ENCODE data around the gene PTGDR2.

The PTGDR2 gene

DNA sequence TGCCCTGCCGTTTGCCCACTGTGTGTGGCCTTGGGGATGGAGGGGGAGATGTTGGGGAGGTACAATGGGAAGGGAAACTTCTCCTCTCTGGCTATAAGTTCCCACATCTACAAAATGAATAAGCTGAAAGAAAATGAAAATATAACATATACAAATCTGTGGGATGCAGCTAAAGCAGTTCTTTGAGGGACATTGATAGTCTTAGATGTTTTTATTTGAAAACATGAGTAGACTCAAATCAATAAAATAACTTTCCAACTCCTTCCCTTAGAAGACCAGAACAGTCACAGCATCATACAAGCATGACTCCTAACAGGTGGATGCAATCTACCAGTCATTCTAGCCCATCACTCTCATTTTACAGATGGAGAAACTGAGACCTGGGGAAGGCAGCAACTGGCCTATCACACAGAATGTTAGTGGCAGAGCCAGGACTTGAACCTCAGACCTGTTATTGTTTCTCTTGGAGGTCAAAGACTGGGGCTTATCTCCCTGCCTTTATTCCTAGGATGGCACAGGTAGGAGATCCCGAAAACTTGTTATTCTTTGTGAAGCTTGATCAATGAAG lies 39.1 kb downstream of the PTGDR2 start:
- DNase-seq (ENCODE audit: insufficient read length, low spot score) (no peak), FAIRE-seq (no peak)

DNA sequence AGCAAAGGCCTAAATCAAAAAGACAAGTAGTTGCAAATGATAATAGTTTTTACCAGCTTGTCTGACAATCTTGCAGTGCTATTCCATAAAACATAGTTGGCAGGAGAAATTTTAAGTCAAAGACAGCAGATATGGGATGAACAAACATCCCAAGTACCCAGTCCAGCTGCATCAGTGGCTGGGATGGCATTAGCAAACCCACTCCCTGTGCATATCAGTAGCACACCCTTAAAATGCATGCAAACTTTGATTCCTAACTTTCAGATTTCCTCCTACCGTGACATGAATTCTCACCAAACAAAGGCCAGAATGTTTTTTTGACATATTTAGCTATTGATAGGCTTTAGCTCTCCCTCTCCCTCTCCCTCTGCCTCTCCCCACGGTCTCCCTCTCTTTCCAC lies 41.6 kb downstream of the PTGDR2 start:
- FAIRE-seq: no peak

DNA sequence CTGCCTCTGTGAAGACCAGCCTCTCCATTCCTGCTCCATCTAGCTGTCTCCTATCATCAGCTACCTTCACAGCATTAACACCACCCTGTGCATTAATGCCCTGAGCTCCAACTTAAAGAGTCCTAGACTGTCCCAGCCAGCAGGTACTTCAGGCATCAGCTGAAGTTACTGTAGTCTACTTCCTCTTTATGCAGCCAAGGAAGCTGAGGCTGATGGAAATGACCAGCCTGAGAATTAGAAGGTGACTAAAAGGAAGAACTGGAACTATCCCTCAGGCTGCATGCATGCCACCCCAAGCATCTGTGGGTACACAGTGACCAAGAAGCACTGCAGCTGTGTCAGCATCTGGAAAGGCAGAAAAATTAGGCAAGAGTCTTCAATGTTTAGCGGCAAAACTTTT lies 42.4 kb downstream of the PTGDR2 start:
- no peak for FAIRE-seq
- no peak for DNase-seq (ENCODE audit: insufficient read length, low spot score)

More for the DNA sequence above, 41.6 kb downstream of the PTGDR2 start:
- DNase-seq (ENCODE audit: insufficient read length, low spot score): no peak

DNA sequence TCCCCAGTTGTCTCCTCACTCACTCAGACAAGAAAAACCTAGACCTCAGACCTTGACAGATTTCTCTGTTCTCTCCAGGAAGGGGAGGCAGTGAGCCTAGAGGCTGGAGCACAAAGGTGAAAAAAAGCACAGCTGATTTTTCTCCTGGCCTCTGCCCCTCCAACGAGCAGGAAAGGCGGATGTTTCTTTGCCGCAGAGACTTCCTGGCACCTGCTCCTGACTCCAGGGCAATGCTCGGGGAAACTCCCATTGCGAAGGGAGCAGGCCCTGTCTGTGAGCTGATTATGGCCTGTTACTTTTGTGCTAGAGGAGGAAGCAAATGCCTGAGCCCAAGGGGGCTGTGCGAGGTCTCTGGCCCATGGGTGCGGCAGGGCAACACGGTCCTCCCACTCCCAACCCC lies 45.2 kb downstream of the PTGDR2 start:
- no peak for FAIRE-seq
- DNase-seq (ENCODE audit: insufficient read length, low spot score): no peak

DNA sequence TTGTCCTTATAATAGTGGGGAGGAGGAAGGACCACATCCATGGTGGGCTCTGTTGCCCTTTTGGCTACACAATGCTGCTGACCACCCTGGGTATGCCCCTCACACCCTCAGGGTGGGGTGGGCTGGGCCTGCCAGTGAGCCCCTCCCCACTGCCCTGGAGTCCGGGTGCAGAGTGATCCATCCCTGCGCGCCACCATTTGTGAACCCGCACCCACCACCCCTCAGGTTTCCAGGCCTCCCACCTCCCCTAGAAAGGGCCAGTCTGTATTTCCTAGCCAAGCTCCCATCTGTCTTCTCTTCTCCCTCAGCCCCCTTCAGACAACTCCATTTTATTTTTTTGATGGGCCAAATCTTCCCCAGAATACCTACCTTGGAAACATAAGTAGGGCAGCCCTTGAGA lies 45.6 kb downstream of the PTGDR2 start:
- no peak for DNase-seq (ENCODE audit: insufficient read length, low spot score)
- no peak for FAIRE-seq

DNA sequence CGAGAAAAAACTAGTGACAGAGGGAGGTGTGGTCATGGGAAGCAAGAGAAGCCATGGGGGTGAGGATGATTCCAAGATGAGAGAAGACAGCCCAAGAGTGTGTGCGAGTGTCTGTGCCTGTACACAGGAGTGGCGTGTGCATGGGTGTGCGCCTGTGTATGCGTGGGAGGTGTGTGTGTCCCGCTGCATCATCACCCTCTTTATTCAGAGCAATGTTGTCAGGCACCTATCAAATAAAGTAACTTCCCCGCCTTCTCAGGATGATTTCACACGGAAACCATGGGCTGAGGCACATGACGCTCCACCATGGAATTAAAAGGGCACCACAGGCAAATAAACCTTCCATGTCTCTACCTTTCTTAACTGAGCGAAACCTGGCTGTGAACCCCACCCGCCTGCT lies 46.1 kb downstream of the PTGDR2 start:
- FAIRE-seq: no peak
- DNase-seq (ENCODE audit: insufficient read length, low spot score): no peak

DNA sequence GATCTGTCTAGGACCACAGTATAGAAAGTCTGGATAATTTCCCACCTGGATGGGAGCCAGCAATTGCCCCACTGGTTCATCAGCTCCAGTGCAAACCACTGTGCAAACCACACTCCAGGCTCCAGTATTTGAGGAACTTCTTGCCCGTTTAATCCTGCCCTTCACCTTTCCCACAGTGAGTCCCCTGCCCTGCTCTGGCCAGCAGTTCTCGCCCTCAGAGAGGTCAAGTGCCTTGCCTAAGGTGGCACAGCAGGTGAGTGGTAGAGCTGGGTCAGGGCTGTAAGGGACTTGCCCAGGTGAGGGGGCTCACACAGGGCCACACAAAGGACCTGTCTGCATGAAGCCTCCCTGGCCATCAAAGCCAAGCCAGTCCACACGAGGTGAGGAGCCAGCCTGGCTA lies 46.5 kb downstream of the PTGDR2 start:
- FAIRE-seq (no peak), DNase-seq (ENCODE audit: insufficient read length, low spot score) (no peak)

DNA sequence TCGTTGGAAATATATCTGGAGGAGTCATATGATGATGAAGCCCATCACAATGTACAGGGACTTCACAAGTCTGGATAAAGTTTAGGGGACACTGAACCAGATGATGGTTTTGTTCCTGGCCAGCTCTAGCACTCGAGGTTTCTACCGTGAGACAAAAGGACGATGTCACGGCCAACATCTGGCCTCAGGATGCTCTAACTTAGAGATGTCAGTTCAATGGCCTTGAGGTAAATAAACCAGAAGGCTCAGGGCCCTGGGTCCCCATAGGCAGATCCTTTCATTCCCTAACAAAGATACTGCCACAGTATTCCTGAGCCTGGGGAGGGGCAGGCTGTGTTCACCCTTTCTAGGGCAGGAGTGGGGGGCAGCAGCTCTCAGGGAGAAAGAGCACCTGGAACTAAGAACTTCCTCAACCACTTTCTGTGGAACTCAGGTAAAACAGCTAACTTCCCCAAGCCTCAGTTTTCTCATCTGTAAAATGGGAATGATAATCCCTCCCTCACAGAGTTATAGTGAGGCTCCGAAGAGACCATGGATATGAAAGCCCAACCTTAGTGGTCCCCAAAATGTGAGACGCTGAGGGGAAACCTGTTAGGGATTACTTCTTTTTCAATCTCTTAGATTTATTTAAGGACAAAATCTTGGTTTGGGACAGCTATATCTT lies 52.3 kb downstream of the PTGDR2 start:
- FAIRE-seq (no peak), DNase-seq (ENCODE audit: insufficient read length, low spot score) (no peak)

DNA sequence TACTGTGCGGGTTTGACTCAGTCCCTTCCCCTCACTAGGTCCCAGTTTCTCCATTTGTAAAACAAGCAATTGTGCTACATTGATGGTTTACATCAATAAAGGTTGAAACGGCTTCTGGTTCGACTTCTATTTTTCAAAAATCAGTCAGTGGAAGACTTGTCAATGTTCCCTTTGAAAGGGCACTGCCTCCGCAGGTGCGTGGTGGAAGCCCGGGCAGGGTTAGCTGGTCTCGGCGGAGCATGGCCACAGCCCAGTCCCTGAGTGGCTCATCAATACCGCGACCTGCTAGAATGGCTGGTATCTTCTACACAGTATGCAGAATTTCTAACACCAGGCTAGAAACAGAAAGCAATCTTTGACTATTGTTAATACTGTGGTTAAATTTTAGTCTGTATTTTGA lies 54.6 kb downstream of the PTGDR2 start:
- no peak for DNase-seq (ENCODE audit: insufficient read length, low spot score)
- no peak for FAIRE-seq

All from HTR-8/SVneo (cell line).